Measurements from ENCODE around the gene GGNBP2. TPM values are rescaled to one million over a fixed set of nuclear protein-coding genes. Genes with fewer than 3 reads are reported as not detected.
A peak's percentile ranks its signal among the peaks of the same experiment; 100 is the strongest.

Gene GGNBP2
- total RNA-seq, 5 donors from 2014 or later (not counting 1 experiment from before 2014, with no cell fraction given), result 105 to 190 (median 111) TPM

DNA sequence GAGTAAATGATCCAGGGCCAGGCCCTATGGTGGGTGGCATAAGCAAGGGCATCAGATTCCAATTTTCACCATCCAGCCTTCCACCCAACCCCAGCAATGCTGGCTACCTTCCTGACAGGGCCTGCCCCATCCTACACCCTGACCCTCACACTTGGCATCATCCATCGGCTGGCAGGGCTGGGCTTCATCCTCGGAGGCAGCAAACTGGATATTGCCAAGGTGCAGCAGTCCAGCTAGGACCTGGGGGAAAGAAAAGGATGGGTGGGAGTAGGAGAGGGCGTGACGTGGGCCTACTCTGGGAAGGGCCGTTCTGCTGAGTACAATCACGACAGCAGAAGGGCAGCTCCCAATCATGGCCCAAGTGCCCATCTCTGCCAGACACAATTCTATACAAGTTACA, 33.5 kb upstream of the GGNBP2 start:
- 95% methylated on average over 3 of the region's 6 CpGs for WGBS (ENCODE audit: insufficient coverage)
- Histone ChIP-seq H3K27me3 (replicated peaks in 1 of 2; ENCODE audit: control insufficient read depth in 2 of 2, extremely low read depth in 1 of 2, insufficient read depth in 2 of 2, low read length in 1 of 2) (no peaks in the 10 kb centered on the region), H3K4me1 (ENCODE audit: control insufficient read depth in 1 of 2, extremely low read depth in 1 of 2, insufficient read depth in 2 of 2, low read length in 2 of 2) (no peaks in the 10 kb centered on the region), H3K27ac (ENCODE audit: low read length) (no peak overlapping the region), H3K4me3 (ENCODE audit: control insufficient read depth in 1 of 2, extremely low read depth in 1 of 2, low read length in 1 of 2) (no peak overlapping the region), H3K9me3 (no peaks in the 10 kb centered on the region), H3K36me3 (ENCODE audit: control insufficient read depth in 2 of 2, extremely low read depth in 1 of 2, insufficient read depth in 1 of 2, low read length in 1 of 2) (peaks cover 4 to 45% of the 10 kb centered on the region in 2 donors)
- Mint-ChIP-seq H3K4me3 (no peak overlapping the region), H3K9me3 (no peaks in the 10 kb centered on the region), H3K36me3 (peaks cover 17% of the 10 kb centered on the region), H3K27ac (no peak overlapping the region), H3K4me1 (no peaks in the 10 kb centered on the region), H3K27me3 (no peaks in the 10 kb centered on the region)
- DNase-seq (no peak), ATAC-seq (replicated peaks in 1 of 4) (no peak)
- ChIA-PET CTCF (no interaction called here), POLR2A (no interaction called here)

DNA sequence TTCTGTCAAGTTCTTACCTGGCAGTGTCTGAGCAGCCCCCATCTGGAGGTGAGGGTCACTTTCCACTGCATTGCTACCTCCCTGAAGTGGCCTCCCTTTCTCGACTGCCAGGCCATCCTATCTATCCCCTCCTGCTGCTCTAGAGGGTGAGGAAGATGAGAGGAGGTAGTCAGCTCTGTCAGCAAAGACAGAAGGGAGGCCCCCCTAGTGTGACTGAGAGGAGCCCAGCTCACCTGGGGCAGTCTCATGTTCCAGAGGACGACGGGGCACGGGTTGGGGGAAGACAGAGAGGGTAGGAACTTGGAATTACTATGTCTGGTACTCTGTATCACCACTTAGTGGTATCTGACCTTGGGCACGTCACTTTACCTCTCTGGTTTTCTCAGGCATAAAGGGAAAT, 32.1 kb upstream of the GGNBP2 start:
- no peaks in the 10 kb centered on the region for H3K4me1 ChIP-seq (ENCODE audit: control insufficient read depth in 1 of 2, extremely low read depth in 1 of 2, insufficient read depth in 2 of 2, low read length in 2 of 2)
- no peak overlapping the region for H3K4me3 ChIP-seq (ENCODE audit: control insufficient read depth in 1 of 2, extremely low read depth in 1 of 2, low read length in 1 of 2)
- ChIA-PET CTCF (no interaction called here), POLR2A (no interaction called here)
- H3K36me3 ChIP-seq (ENCODE audit: control insufficient read depth in 2 of 2, extremely low read depth in 1 of 2, insufficient read depth in 1 of 2, low read length in 1 of 2), result peaks cover 4 to 35% of the 10 kb centered on the region in 2 donors
- peaks cover 22% of the 10 kb centered on the region for H3K36me3 Mint-ChIP-seq
- H3K9me3 Mint-ChIP-seq, result no peaks in the 10 kb centered on the region
- H3K27ac ChIP-seq (ENCODE audit: low read length), result no peak overlapping the region
- H3K27me3 Mint-ChIP-seq, result no peaks in the 10 kb centered on the region
- H3K4me3 Mint-ChIP-seq, result no peak overlapping the region
- ATAC-seq (replicated peaks in 1 of 4) (no peak), DNase-seq (peak in 1 of 35 experiments; percentile 14)
- no peaks in the 10 kb centered on the region for H3K4me1 Mint-ChIP-seq
- no peaks in the 10 kb centered on the region for H3K27me3 ChIP-seq (replicated peaks in 1 of 2; ENCODE audit: control insufficient read depth in 2 of 2, extremely low read depth in 1 of 2, insufficient read depth in 2 of 2, low read length in 1 of 2)
- H3K27ac Mint-ChIP-seq, result peak overlapping the region in 1 of 2 donors; percentile 34
- H3K9me3 ChIP-seq, result no peaks in the 10 kb centered on the region
- no CpG with 5 or more reads among the region's 5 CpGs for WGBS (ENCODE audit: insufficient coverage)

DNA sequence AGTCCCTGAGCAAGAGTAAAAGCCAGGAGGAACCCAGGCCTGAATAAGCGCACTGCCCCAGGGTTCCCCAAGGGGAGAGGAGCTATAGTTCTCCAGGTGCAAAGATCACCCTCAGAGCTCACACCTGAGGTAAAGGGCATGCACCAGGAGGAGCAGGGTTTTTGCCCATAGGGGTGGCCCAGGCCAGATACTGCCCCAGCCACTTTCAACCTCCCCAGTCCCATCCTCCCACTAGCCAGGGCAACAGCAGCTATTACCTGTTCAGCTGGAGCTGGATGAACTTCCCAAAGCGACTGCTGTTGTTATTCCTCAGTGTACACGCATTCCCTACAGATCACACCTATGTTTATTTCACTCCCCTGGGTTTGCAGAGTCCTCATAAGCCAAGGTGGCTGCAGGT, 29.9 kb upstream of the GGNBP2 start:
- H3K27ac ChIP-seq (ENCODE audit: low read length), result no peak overlapping the region
- H3K9me3 ChIP-seq, result no peaks in the 10 kb centered on the region
- ChIA-PET POLR2A (no interaction called here), CTCF (no interaction called here)
- no peak overlapping the region for H3K4me3 Mint-ChIP-seq
- no peaks in the 10 kb centered on the region for H3K27me3 ChIP-seq (replicated peaks in 1 of 2; ENCODE audit: control insufficient read depth in 2 of 2, extremely low read depth in 1 of 2, insufficient read depth in 2 of 2, low read length in 1 of 2)
- H3K9me3 Mint-ChIP-seq, result no peaks in the 10 kb centered on the region
- H3K4me1 ChIP-seq (ENCODE audit: control insufficient read depth in 1 of 2, extremely low read depth in 1 of 2, insufficient read depth in 2 of 2, low read length in 2 of 2), result no peaks in the 10 kb centered on the region
- H3K4me1 Mint-ChIP-seq, result no peaks in the 10 kb centered on the region
- peaks cover 31% of the 10 kb centered on the region for H3K36me3 Mint-ChIP-seq
- no peak for DNase-seq
- 100% methylated on average over 1 of the region's 3 CpGs for whole genome bisulfite sequencing (ENCODE audit: insufficient coverage)
- no peak for ATAC-seq (replicated peaks in 1 of 4)
- no peaks in the 10 kb centered on the region for H3K27me3 Mint-ChIP-seq
- no peak overlapping the region for H3K4me3 ChIP-seq (ENCODE audit: control insufficient read depth in 1 of 2, extremely low read depth in 1 of 2, low read length in 1 of 2)
- no peak overlapping the region for H3K27ac Mint-ChIP-seq
- H3K36me3 ChIP-seq (ENCODE audit: control insufficient read depth in 2 of 2, extremely low read depth in 1 of 2, insufficient read depth in 1 of 2, low read length in 1 of 2), result peaks cover 4 to 28% of the 10 kb centered on the region in 2 donors

DNA sequence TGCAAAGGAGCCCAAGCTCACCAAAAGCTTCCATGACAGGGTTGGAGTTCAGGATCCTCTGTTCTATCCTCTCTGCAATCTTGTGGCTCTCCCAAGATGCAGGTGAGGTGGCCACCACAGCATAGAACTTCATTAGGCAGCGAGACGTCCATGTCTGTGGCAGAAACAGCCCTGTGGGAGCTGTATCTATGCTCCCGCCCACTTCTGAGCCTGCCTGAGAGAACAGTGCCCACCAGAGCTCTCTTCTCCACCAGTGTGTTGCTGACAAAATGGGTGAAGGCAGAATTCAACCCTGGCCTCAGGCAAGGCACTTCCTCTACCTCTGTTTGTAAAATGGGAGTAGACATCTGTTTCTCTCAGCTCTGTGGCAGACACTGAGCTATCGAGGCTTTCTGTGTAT, 28.9 kb upstream of the GGNBP2 start:
- Histone ChIP-seq H3K9me3 (no peaks in the 10 kb centered on the region), H3K27ac (ENCODE audit: low read length) (no peak overlapping the region), H3K27me3 (replicated peaks in 1 of 2; ENCODE audit: control insufficient read depth in 2 of 2, extremely low read depth in 1 of 2, insufficient read depth in 2 of 2, low read length in 1 of 2) (no peaks in the 10 kb centered on the region), H3K36me3 (ENCODE audit: control insufficient read depth in 2 of 2, extremely low read depth in 1 of 2, insufficient read depth in 1 of 2, low read length in 1 of 2) (peaks cover 4 to 31% of the 10 kb centered on the region in 2 donors), H3K4me3 (ENCODE audit: control insufficient read depth in 1 of 2, extremely low read depth in 1 of 2, low read length in 1 of 2) (no peak overlapping the region), H3K4me1 (ENCODE audit: control insufficient read depth in 1 of 2, extremely low read depth in 1 of 2, insufficient read depth in 2 of 2, low read length in 2 of 2) (no peaks in the 10 kb centered on the region)
- peaks cover 36% of the 10 kb centered on the region for H3K36me3 Mint-ChIP-seq
- H3K4me3 Mint-ChIP-seq, result no peak overlapping the region
- no peaks in the 10 kb centered on the region for H3K4me1 Mint-ChIP-seq
- no peak for ATAC-seq (replicated peaks in 1 of 4)
- CTCF ChIA-PET, result interaction anchor here in 1 of 2 donors (0.6 kb wide), 1 partner anchor 8 kb away, joined by 3 read pairs; no protein-coding TSS in a partner anchor
- POLR2A ChIA-PET, result no interaction called here
- no peaks in the 10 kb centered on the region for H3K9me3 Mint-ChIP-seq
- H3K27me3 Mint-ChIP-seq, result no peaks in the 10 kb centered on the region
- WGBS (ENCODE audit: insufficient coverage), result 100% methylated on average over 2 of the region's 4 CpGs
- no peak overlapping the region for H3K27ac Mint-ChIP-seq
- DNase-seq, result no peak

DNA sequence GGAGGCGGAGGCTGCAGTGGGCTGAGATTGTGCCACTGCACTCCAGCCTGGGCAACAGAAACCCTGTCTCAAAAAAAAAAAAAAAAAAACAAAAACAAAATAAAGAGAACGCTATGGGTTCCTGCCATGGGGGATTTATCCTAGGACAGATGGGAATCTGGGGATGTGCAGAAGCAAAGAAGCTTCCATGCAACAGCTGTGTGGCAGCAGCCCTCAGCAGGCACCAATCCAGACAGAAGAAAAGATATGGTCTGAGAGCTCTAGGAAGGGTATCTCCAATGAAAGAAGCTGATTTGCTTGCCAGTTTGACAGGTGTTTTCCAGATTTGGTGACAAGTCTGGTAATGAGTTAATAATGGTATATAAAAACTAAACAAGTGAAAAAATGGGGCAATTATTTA, 21.6 kb upstream of the GGNBP2 start:
- ATAC-seq (replicated peaks in 1 of 4), result no peak
- Histone ChIP-seq H3K9me3 (no peaks in the 10 kb centered on the region), H3K4me1 (ENCODE audit: control insufficient read depth in 1 of 2, extremely low read depth in 1 of 2, insufficient read depth in 2 of 2, low read length in 2 of 2) (peaks cover 0 to 5% of the 10 kb centered on the region in 2 experiments), H3K27ac (ENCODE audit: low read length) (no peak overlapping the region), H3K27me3 (replicated peaks in 1 of 2; ENCODE audit: control insufficient read depth in 2 of 2, extremely low read depth in 1 of 2, insufficient read depth in 2 of 2, low read length in 1 of 2) (no peaks in the 10 kb centered on the region), H3K4me3 (ENCODE audit: control insufficient read depth in 1 of 2, extremely low read depth in 1 of 2, low read length in 1 of 2) (no peak overlapping the region), H3K36me3 (ENCODE audit: control insufficient read depth in 2 of 2, extremely low read depth in 1 of 2, insufficient read depth in 1 of 2, low read length in 1 of 2) (peaks cover 11 to 42% of the 10 kb centered on the region in 2 donors)
- Mint-ChIP-seq H3K9me3 (no peaks in the 10 kb centered on the region), H3K27ac (no peak overlapping the region), H3K36me3 (peaks cover 50% of the 10 kb centered on the region), H3K27me3 (no peaks in the 10 kb centered on the region), H3K4me3 (no peak overlapping the region), H3K4me1 (peaks cover 0 to 11% (median 10%) of the 10 kb centered on the region in 3 donors)
- ChIA-PET CTCF (interaction anchor here in 1 of 2 donors (0.7 kb wide), 1 partner anchor 94 kb away, joined by 3 read pairs; no protein-coding TSS in a partner anchor), POLR2A (no interaction called here)
- DNase-seq, result no peak
- WGBS (ENCODE audit: insufficient coverage), result 100% methylated on average over 1 of the region's 2 CpGs

DNA sequence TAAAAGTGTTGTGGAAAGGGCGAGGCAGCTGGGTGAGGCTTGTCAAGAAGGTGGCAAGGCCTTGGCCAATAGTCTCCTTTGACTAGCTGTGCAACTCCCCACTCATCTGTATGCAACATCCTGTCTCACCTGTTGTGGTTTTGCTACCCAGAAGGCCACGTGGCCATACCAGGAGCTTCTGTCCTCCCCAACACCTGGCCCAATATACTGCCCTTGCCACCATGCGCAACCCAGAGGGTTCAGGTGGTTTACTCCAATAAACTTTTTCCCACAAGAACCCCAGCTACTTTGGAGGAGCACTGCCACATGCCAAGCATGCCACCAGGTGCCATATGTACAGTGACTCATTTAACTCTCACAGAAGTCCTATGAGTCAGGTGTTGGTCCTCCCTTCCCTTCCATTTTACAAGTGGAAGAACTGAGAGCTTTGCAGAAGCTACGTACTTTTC, 20.3 kb upstream of the GGNBP2 start:
- 72% methylated on average over 3 of the region's 4 CpGs for WGBS (ENCODE audit: insufficient coverage)
- no peaks in the 10 kb centered on the region for H3K27me3 ChIP-seq (replicated peaks in 1 of 2; ENCODE audit: control insufficient read depth in 2 of 2, extremely low read depth in 1 of 2, insufficient read depth in 2 of 2, low read length in 1 of 2)
- H3K9me3 ChIP-seq, result no peaks in the 10 kb centered on the region
- peaks cover 0 to 5% of the 10 kb centered on the region in 2 experiments for H3K4me1 ChIP-seq (ENCODE audit: control insufficient read depth in 1 of 2, extremely low read depth in 1 of 2, insufficient read depth in 2 of 2, low read length in 2 of 2)
- no peaks in the 10 kb centered on the region for H3K9me3 Mint-ChIP-seq
- no peak overlapping the region for H3K4me3 Mint-ChIP-seq
- DNase-seq, result no peak
- peaks cover 13 to 39% of the 10 kb centered on the region in 2 donors for H3K36me3 ChIP-seq (ENCODE audit: control insufficient read depth in 2 of 2, extremely low read depth in 1 of 2, insufficient read depth in 1 of 2, low read length in 1 of 2)
- peaks cover 50% of the 10 kb centered on the region for H3K36me3 Mint-ChIP-seq
- no peak overlapping the region for H3K4me3 ChIP-seq (ENCODE audit: control insufficient read depth in 1 of 2, extremely low read depth in 1 of 2, low read length in 1 of 2)
- H3K27ac Mint-ChIP-seq, result peak overlapping the region in 1 of 2 donors; percentile 66
- ChIA-PET POLR2A (no interaction called here), CTCF (no interaction called here)
- no peak overlapping the region for H3K27ac ChIP-seq (ENCODE audit: low read length)
- H3K4me1 Mint-ChIP-seq, result peaks cover 0 to 12% (median 10%) of the 10 kb centered on the region in 3 donors
- peak in 2 of 4 experiments; percentile 19 to 27 for ATAC-seq (replicated peaks in 1 of 4)
- no peaks in the 10 kb centered on the region for H3K27me3 Mint-ChIP-seq

DNA sequence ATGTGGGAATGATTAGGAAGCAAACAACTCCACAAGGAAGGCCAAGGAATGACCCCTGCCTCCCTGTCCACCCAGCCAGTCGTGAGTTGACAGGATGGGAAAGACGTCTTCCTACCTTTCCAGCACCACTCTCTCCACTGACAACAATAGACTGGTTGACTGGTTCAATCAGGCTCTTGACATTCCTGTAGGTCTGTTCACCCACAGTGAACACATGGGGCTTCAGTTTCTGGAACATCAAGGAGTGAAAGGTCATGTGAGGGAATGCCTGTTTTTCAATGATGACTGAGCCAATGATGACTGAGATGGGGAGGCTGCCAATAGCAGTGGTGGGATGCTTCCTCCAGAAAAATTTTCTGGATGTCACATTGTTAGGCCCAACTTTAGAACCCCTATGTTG, 19.6 kb upstream of the GGNBP2 start:
- H3K4me3 ChIP-seq (ENCODE audit: control insufficient read depth in 1 of 2, extremely low read depth in 1 of 2, low read length in 1 of 2), result no peak overlapping the region
- Mint-ChIP-seq H3K4me3 (no peak overlapping the region), H3K36me3 (peaks cover 43% of the 10 kb centered on the region), H3K27me3 (no peaks in the 10 kb centered on the region), H3K4me1 (peaks cover 0 to 13% (median 10%) of the 10 kb centered on the region in 3 donors), H3K9me3 (no peaks in the 10 kb centered on the region), H3K27ac (no peak overlapping the region)
- no peaks in the 10 kb centered on the region for H3K27me3 ChIP-seq (replicated peaks in 1 of 2; ENCODE audit: control insufficient read depth in 2 of 2, extremely low read depth in 1 of 2, insufficient read depth in 2 of 2, low read length in 1 of 2)
- no peak for DNase-seq
- no peaks in the 10 kb centered on the region for H3K9me3 ChIP-seq
- peaks cover 0 to 5% of the 10 kb centered on the region in 2 experiments for H3K4me1 ChIP-seq (ENCODE audit: control insufficient read depth in 1 of 2, extremely low read depth in 1 of 2, insufficient read depth in 2 of 2, low read length in 2 of 2)
- CTCF ChIA-PET, result interaction anchor here in 1 of 2 donors (0.6 kb wide), 1 partner anchor 20 kb away, joined by 3 read pairs; the partner anchor contains the start of gene GGNBP2
- 100% methylated on average over 2 of the region's 2 CpGs for WGBS (ENCODE audit: insufficient coverage)
- ATAC-seq (replicated peaks in 1 of 4), result no peak
- no peak overlapping the region for H3K27ac ChIP-seq (ENCODE audit: low read length)
- POLR2A ChIA-PET, result no interaction called here
- H3K36me3 ChIP-seq (ENCODE audit: control insufficient read depth in 2 of 2, extremely low read depth in 1 of 2, insufficient read depth in 1 of 2, low read length in 1 of 2), result peaks cover 17 to 39% of the 10 kb centered on the region in 2 donors

All from T-cell (primary cell).